HG03457 (cell line): ENCODE data around the gene AFF4.
"Not testable (repeated sequence)": the region's sequence is repeated elsewhere in the genome, so short reads cannot be mapped to it uniquely, and the experiment has no call there.

Experiments used
- ATAC-seq: cut with Tn5 transposase; IDR thresholded peaks from one replicate; pipeline ENCODE4 v1.9.1; 2021; ENCODE audit warnings: moderate number of reproducible peaks; ENCODE audit not compliant: unreplicated experiment

Gene AFF4

DNA sequence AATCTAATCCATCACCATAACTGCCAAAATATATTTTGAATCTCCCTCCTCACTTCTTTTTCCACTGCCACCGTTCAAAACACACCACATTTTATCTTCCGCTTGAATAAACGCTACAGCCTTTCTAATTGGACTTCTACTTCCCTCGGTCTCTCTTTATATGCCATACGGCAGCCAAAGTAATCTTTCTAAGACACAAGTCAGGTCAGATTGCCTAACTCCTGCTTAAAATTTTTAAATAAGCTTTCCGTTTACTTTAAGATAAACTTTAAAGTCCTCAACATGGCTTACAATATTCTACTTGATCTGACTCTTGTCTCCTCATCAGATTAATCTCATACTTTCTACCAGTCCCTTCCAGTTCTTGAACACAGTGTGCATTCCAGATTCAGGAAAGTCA is 9.7 kb downstream of the AFF4 start:
- ATAC-seq: no peak

DNA sequence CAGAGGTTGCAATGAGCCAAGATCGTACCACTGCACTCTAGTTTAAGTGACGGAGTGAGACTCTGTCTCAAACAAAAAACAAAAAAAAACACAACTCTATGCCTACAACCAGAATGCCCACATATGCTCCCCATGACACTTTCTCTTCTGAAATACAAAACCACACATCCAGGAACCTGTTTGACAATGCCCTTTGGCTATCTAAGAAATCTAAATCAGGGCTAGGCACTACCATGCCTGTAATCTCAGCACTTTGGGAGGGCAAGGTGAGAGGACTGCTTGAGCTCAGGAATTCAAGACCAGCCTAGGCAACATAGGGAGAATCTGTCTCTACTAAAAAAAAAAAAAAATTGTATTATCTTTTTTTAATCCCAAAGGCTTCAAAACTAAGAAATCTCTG is 10.6 kb downstream of the AFF4 start:
- no peak for ATAC-seq

GRCh38 chr5:132951897-132952296 is 11.5 kb downstream of the AFF4 start:
- no peak for ATAC-seq

- no peak for ATAC-seq
Measured at GRCh38 chr5:132949136-132949535, 14.3 kb downstream of the AFF4 start.

DNA sequence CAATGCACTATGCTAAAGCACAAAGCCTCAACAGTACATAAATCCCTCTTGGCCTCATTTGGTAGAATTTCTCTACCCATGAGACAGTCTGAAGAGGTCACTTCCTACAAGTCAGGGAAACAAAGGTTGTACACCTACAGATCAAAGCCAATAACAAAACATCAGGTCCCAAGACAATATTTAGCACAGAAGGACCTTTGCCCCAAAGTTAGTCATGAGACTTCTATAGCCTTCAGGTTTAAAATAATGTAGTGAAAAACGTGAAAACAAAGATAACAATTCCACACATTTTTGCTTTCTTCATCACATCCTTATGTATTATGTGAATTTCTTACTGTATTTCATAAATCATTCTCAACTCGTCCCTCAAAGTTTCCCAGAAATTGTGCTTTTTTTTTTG is 15.8 kb downstream of the AFF4 start:
- no peak for ATAC-seq

DNA sequence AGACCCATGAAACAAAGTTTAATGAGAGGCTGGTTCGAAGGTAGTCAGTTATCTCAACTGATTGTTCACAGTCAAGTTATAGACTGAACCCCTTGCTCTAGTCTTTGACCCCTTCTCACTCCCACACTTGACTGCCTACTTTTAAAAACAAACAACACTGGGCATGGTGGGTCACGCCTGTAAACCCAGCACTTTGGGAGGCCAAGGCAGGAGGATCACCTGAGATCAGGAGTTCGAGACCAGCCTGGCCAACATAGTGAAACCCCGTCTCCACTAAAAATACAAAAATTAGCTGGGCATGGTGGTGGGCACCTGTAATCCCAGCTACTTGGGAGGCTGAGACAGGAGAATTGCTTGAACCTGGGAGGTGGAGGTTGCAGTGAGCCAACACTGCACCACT is 18.1 kb downstream of the AFF4 start:
- ATAC-seq: not testable (repeated sequence)

DNA sequence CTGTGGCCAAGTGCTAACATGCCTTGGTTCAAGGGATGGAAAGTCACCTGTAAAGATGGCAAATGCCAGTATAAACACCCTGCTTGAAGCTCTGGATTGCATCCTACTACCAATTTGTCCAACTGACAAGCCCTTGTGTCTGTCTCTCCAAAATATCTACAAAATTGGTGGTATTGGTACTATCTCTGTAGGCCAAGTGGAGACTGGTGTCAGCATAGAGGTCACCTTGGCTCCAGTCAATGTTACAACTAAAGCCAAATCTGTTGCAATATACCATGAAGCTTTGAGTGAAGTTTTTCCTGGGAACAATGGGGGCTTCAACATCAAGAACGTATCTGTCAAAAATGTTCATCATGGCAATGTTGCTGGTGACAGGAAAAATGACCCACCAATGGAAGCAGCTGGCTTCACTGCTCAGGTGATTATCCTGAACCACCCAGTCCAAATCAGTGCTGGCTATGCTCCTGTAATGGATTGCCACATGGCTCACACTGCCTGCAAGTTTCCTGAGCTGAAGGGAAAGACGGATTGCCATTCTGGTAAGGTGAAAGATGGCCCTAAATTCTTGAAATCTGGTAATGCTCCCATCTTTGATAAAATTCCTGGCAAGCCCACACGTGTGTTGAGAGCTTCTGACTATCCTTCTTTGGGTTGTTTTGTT is 19.9 kb downstream of the AFF4 start:
- no peak for ATAC-seq

GRCh38 chr5:132941331-132941730 is 22.1 kb downstream of the AFF4 start:
- ATAC-seq: no peak

- no peak for ATAC-seq
Measured at GRCh38 chr5:132928062-132928407, 35.4 kb downstream of the AFF4 start.

DNA sequence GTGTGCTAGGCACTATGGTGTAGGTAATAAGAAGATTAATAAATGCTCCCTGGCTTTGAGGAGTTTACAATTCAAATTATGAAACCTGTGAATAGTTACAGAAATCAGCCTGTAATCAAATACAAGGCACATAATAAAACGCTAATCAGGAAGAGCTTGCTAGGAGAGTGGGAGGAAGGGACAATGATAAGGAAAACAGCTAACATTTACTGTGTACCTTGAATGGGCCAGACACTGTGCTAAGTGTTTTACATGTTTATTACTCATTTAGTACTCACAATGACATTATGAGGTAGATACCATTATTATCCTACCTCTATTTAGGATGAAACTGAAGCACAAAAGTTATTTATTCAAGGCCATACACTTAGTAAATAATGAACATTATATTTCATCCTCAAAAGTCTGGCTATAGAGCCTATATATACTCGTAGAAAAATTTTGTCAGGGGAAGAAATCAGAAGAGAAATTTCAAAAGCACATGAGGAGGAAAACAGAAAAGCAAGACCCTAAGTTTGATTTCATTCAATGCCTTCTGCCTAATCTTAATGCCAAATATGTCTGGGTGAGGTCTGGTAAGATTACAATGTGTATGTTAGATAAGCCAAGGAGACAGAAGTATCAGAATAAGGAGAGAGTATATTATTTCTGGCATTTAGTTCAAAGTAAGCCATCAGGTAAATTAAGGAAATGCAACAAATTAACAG is 35.9 kb downstream of the AFF4 start:
- no peak for ATAC-seq

GRCh38 chr5:132926437-132926836 is 37.0 kb downstream of the AFF4 start:
- no peak for ATAC-seq

- no peak for ATAC-seq
Measured at GRCh38 chr5:132916086-132916485, 47.3 kb downstream of the AFF4 start.

DNA sequence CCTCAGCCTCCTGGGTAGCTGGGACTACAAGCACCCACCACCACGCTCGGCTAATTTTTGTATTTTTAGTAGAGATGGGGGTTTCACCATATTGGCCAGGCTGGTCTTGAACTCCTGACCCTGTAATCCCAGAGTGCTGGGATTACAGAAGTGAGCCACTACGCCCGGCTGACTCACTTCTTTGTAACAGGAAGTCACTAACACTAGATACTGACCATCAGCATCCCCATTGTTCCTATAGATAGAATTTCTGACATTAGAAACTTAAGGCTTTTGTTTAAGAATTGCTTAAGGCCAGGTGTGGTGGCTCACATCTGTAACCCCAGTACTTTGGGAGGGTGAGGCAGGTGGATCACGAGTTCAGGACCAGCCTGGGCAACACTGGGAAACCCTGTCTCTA is 47.8 kb downstream of the AFF4 start:
- ATAC-seq: no peak

GRCh38 chr5:132909702-132910101 is 53.7 kb downstream of the AFF4 start:
- no peak for ATAC-seq

GRCh38 chr5:132907161-132907560 is 56.3 kb downstream of the AFF4 start:
- ATAC-seq: no peak

GRCh38 chr5:132905938-132906337 is 57.5 kb downstream of the AFF4 start:
- no peak for ATAC-seq

DNA sequence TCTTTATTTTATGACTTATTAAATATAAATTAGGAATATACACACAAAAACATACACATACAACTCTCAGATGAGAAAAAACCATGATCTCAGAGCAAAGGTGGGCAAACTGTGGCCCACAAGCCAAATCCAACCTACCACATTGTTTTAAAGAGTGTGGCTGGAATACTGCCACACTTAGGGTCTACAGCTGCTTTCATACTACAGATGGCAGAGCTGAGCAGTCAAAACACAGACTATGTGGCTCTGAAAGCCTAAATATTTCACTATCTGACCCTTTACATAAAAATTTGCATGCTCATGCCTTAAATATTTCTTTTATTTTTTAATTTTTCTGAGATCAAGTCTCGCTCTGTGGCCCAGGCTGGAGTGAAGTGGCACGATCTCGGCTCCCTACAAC is 61.7 kb downstream of the AFF4 start:
- no peak for ATAC-seq

- ATAC-seq: no peak
Measured at GRCh38 chr5:132901036-132901435, 62.4 kb downstream of the AFF4 start.

DNA sequence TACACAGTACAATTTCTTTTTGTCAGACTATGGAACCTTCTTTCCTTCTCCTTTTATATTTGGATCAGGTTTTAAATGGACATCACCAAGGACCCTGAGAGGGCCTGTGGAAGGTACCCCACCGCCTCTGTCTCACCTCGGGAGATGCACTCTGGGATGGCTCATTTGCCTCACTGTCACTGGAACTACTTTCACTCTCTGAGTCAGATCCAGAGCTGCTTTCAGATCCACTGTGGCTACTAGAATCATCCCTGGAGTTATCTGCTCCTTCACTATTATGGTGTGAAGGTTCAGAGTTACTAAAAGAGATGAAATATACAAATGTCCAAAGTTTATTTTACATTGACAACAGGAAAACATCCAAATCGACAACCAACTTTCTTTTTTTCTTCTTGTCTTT is 65.3 kb downstream of the AFF4 start:
- ATAC-seq: no peak

GRCh38 chr5:132896685-132897084 is 66.7 kb downstream of the AFF4 start:
- no peak for ATAC-seq

DNA sequence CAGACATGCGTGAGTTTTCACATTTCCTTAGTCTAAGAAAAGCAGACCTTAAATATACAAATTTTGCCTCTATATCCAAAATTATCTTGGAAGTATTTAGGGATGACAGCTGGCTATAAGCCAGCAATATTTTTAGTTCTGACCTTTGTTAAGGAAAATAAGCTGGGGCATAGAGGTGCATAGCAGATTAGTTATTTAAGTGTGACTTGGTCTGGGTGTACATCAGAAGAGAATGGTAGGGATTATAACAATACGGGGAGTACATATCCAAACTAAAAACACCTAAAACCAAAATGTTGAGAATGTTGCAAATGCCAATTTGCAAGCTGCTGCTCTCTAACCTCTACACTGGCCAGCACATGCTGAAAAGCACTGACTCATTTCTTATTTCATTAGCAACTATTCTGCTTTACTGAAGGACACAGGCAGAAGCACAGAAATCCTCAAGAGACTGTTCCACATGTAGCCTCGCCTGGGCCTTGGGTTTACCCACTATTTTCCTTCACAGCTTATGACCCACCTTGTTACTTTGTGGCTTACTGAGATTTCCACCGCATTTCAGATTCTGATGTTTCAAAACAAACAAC is 67.6 kb downstream of the AFF4 start:
- ATAC-seq: no peak

GRCh38 chr5:132890817-132891216 is 72.6 kb downstream of the AFF4 start:
- ATAC-seq: no peak

- no peak for ATAC-seq
Measured at GRCh38 chr5:132889501-132889900, 73.9 kb downstream of the AFF4 start.
